Neural crest cell (in vitro differentiated cells): ENCODE measurements around the gene MYO9B. TPM values are rescaled to one million over a fixed set of nuclear protein-coding genes. Genes with fewer than 3 reads are reported as not detected.

Experiments used
- DNase-seq: peaks from one replicate; pipeline ENCODE4 v3.0.0; 2021; ENCODE audit warnings: low read depth, mixed read lengths, low spot score
- H3K27ac Mint-ChIP-seq: one replicate; pipeline ENCODE4 v1.8.0; 2021; ENCODE audit warnings: mild to moderate bottlenecking, mixed read lengths; ENCODE audit not compliant: unreplicated experiment
- H3K27me3 Mint-ChIP-seq: 2 replicates; pipeline ENCODE4 v1.8.0; 2021; ENCODE audit warnings: low read depth, mild to moderate bottlenecking, mixed read lengths
- H3K36me3 Mint-ChIP-seq: 2 replicates; pipeline ENCODE4 v1.8.0; 2021; ENCODE audit warnings: low read depth, mild to moderate bottlenecking, mixed read lengths
- H3K4me1 Mint-ChIP-seq: 2 replicates; pipeline ENCODE4 v1.8.0; 2021; ENCODE audit warnings: mixed read lengths
- H3K4me3 Mint-ChIP-seq: one replicate; pipeline ENCODE4 v1.8.0; 2021; ENCODE audit warnings: mild to moderate bottlenecking, mixed read lengths
- H3K9me3 Mint-ChIP-seq: 2 replicates; pipeline ENCODE4 v1.8.0; 2021; ENCODE audit warnings: mixed read lengths
- CTCF ChIP-seq: fragments of 200-600 bp; sonication (generic); conservative IDR thresholded peaks from 2 replicates; pipeline ENCODE4 v1.5.0; 2021; ENCODE audit warnings: antibody characterized with exemption, mild to moderate bottlenecking
- total RNA-seq: library from RNA; stranded (reverse); gene quantifications from 2 replicates; pipeline ENCODE4 v1.2.1, GENCODE V29; 2021

MYO9B gene
- total RNA-seq, 1 donor from 2014 or later = 113 TPM

GRCh38 chr19:17054746-17055145, 20.8 kb upstream of the MYO9B start:
- H3K9me3 Mint-ChIP-seq = no peaks in the 10 kb centered on the region
- TF ChIP-seq CTCF = no peak
- no peak overlapping the region for H3K27ac Mint-ChIP-seq
- H3K27me3 Mint-ChIP-seq = no peaks in the 10 kb centered on the region
- H3K4me1 Mint-ChIP-seq = peaks cover 3% of the 10 kb centered on the region
- no peak overlapping the region for H3K4me3 Mint-ChIP-seq
- DNase-seq = no peak
- H3K36me3 Mint-ChIP-seq = peaks cover 11% of the 10 kb centered on the region

GRCh38 chr19:17055636-17056035, 19.9 kb upstream of the MYO9B start:
- no peak for DNase-seq
- peaks cover 3% of the 10 kb centered on the region for H3K4me1 Mint-ChIP-seq
- H3K27ac Mint-ChIP-seq = no peak overlapping the region
- no peak overlapping the region for H3K4me3 Mint-ChIP-seq
- H3K36me3 Mint-ChIP-seq = peaks cover 13% of the 10 kb centered on the region
- no peaks in the 10 kb centered on the region for H3K27me3 Mint-ChIP-seq
- H3K9me3 Mint-ChIP-seq = no peaks in the 10 kb centered on the region
- no peak for TF ChIP-seq CTCF

GRCh38 chr19:17058236-17058635, 17.3 kb upstream of the MYO9B start:
- H3K4me1 Mint-ChIP-seq = no peaks in the 10 kb centered on the region

GRCh38 chr19:17060802-17061201, 14.8 kb upstream of the MYO9B start:
- DNase-seq = no peak
- Mint-ChIP-seq H3K27me3 (no peaks in the 10 kb centered on the region), H3K27ac (no peak overlapping the region), H3K36me3 (peaks cover 17% of the 10 kb centered on the region), H3K9me3 (no peaks in the 10 kb centered on the region), H3K4me1 (peaks cover 4% of the 10 kb centered on the region), H3K4me3 (no peak overlapping the region)
- no peak for TF ChIP-seq CTCF

More at GRCh38 chr19:17058236-17058635, 17.3 kb upstream of the MYO9B start:
- DNase-seq = no peak
- Mint-ChIP-seq H3K4me3 (no peak overlapping the region), H3K36me3 (peaks cover 8% of the 10 kb centered on the region), H3K27me3 (no peaks in the 10 kb centered on the region), H3K9me3 (no peaks in the 10 kb centered on the region), H3K27ac (no peak overlapping the region)
- no peak for TF ChIP-seq CTCF

GRCh38 chr19:17061205-17061604, 14.4 kb upstream of the MYO9B start:
- no peak overlapping the region for H3K27ac Mint-ChIP-seq
- H3K4me1 Mint-ChIP-seq = peaks cover 4% of the 10 kb centered on the region
- peaks cover 17% of the 10 kb centered on the region for H3K36me3 Mint-ChIP-seq

More at GRCh38 chr19:17061205-17061604, 14.4 kb upstream of the MYO9B start:
- no peak for TF ChIP-seq CTCF
- Mint-ChIP-seq H3K9me3 (no peaks in the 10 kb centered on the region), H3K4me3 (no peak overlapping the region), H3K27me3 (no peaks in the 10 kb centered on the region)
- no peak for DNase-seq
